ENCODE results near the gene MSI2. TPM values are rescaled to one million over a fixed set of nuclear protein-coding genes. Genes with fewer than 3 reads are reported as not detected.

Gene MSI2
- total and polyA plus RNA-seq, 2 experiments from 2014 or later: 18.9 to 41.8 TPM

DNA sequence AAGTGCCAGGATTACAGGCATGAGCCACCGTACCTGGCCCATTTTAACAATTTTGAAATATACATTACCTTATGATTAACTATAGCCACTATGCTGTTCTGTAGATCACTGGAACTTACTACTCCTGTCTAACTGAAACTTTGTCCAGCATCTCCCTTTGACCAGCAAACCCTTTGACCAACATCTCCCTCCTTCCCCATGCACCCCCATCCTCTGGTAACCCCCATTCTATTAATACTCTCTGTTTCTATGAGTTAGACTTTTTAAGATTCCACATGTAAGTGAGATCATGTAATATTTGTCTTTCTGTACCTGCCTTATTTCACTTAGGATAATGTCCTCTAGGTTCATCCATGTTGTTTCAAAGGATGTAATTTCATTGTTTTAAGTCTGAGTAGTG, 178.0 kb downstream of the MSI2 start (continued):
- TF ChIP-seq, protein P1, sequence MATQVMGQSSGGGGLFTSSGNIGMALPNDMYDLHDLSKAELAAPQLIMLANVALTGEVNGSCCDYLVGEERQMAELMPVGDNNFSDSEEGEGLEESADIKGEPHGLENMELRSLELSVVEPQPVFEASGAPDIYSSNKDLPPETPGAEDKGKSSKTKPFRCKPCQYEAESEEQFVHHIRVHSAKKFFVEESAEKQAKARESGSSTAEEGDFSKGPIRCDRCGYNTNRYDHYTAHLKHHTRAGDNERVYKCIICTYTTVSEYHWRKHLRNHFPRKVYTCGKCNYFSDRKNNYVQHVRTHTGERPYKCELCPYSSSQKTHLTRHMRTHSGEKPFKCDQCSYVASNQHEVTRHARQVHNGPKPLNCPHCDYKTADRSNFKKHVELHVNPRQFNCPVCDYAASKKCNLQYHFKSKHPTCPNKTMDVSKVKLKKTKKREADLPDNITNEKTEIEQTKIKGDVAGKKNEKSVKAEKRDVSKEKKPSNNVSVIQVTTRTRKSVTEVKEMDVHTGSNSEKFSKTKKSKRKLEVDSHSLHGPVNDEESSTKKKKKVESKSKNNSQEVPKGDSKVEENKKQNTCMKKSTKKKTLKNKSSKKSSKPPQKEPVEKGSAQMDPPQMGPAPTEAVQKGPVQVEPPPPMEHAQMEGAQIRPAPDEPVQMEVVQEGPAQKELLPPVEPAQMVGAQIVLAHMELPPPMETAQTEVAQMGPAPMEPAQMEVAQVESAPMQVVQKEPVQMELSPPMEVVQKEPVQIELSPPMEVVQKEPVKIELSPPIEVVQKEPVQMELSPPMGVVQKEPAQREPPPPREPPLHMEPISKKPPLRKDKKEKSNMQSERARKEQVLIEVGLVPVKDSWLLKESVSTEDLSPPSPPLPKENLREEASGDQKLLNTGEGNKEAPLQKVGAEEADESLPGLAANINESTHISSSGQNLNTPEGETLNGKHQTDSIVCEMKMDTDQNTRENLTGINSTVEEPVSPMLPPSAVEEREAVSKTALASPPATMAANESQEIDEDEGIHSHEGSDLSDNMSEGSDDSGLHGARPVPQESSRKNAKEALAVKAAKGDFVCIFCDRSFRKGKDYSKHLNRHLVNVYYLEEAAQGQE (IDR thresholded peaks at IDR 0.05; ENCODE audit: unreplicated experiment): no peak
- TF ChIP-seq, protein P2, sequence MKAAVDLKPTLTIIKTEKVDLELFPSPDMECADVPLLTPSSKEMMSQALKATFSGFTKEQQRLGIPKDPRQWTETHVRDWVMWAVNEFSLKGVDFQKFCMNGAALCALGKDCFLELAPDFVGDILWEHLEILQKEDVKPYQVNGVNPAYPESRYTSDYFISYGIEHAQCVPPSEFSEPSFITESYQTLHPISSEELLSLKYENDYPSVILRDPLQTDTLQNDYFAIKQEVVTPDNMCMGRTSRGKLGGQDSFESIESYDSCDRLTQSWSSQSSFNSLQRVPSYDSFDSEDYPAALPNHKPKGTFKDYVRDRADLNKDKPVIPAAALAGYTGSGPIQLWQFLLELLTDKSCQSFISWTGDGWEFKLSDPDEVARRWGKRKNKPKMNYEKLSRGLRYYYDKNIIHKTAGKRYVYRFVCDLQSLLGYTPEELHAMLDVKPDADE (IDR thresholded peaks at IDR 0.05): no peak
- no peak for TF ChIP-seq EZH2phosphoT487 (IDR thresholded peaks at IDR 0.05; ENCODE audit: unreplicated experiment)
- TF ChIP-seq STAT1 (IDR thresholded peaks at IDR 0.05; ENCODE audit: unreplicated experiment): no peak
- TF ChIP-seq CREB1 (CRISPR knock-in tag; IDR thresholded peaks at IDR 0.05; ENCODE audit: low read depth): no peak

DNA sequence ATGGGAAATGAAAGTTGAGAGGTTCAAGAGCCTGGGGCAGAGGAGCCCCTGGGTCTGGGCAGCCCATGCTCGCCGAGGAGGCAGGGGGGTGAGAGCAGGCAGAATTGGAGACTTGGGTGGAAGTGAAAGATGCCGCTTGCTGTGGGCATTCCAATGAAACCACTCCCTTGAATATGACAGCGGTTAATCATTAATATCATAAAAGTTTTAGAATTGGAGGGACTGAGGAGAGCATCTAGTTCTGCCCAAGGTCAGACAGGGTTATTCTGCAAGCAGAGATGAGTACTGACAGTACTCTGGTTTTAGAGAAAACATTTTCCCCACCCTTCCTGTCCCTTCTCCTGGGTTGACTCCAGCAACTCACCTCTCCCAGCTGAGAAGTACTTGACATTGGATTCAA, 180.2 kb downstream of the MSI2 start:
- no peaks in the 10 kb centered on the region for H3K9me2 ChIP-seq (ENCODE audit: insufficient read depth)
- H3K4me2 ChIP-seq: no peak overlapping the region
- no peaks in the 10 kb centered on the region for H3K27me3 ChIP-seq (ENCODE audit: insufficient read depth)
- H3K79me2 ChIP-seq (replicated peaks; ENCODE audit: insufficient read depth): peaks cover 22% of the 10 kb centered on the region
- no peak for TF ChIP-seq EZH2 (IDR thresholded peaks at IDR 0.05; ENCODE audit: low read depth, unreplicated experiment)
- no peak for TF ChIP-seq POLR2AphosphoS5 (IDR thresholded peaks at IDR 0.05; ENCODE audit: low read depth)
- TF ChIP-seq, protein P3, sequence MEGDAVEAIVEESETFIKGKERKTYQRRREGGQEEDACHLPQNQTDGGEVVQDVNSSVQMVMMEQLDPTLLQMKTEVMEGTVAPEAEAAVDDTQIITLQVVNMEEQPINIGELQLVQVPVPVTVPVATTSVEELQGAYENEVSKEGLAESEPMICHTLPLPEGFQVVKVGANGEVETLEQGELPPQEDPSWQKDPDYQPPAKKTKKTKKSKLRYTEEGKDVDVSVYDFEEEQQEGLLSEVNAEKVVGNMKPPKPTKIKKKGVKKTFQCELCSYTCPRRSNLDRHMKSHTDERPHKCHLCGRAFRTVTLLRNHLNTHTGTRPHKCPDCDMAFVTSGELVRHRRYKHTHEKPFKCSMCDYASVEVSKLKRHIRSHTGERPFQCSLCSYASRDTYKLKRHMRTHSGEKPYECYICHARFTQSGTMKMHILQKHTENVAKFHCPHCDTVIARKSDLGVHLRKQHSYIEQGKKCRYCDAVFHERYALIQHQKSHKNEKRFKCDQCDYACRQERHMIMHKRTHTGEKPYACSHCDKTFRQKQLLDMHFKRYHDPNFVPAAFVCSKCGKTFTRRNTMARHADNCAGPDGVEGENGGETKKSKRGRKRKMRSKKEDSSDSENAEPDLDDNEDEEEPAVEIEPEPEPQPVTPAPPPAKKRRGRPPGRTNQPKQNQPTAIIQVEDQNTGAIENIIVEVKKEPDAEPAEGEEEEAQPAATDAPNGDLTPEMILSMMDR (conservative IDR thresholded peaks at IDR 0.05; ENCODE audit: low read depth in 2 of 2): no peak
- TF ChIP-seq, protein P4, sequence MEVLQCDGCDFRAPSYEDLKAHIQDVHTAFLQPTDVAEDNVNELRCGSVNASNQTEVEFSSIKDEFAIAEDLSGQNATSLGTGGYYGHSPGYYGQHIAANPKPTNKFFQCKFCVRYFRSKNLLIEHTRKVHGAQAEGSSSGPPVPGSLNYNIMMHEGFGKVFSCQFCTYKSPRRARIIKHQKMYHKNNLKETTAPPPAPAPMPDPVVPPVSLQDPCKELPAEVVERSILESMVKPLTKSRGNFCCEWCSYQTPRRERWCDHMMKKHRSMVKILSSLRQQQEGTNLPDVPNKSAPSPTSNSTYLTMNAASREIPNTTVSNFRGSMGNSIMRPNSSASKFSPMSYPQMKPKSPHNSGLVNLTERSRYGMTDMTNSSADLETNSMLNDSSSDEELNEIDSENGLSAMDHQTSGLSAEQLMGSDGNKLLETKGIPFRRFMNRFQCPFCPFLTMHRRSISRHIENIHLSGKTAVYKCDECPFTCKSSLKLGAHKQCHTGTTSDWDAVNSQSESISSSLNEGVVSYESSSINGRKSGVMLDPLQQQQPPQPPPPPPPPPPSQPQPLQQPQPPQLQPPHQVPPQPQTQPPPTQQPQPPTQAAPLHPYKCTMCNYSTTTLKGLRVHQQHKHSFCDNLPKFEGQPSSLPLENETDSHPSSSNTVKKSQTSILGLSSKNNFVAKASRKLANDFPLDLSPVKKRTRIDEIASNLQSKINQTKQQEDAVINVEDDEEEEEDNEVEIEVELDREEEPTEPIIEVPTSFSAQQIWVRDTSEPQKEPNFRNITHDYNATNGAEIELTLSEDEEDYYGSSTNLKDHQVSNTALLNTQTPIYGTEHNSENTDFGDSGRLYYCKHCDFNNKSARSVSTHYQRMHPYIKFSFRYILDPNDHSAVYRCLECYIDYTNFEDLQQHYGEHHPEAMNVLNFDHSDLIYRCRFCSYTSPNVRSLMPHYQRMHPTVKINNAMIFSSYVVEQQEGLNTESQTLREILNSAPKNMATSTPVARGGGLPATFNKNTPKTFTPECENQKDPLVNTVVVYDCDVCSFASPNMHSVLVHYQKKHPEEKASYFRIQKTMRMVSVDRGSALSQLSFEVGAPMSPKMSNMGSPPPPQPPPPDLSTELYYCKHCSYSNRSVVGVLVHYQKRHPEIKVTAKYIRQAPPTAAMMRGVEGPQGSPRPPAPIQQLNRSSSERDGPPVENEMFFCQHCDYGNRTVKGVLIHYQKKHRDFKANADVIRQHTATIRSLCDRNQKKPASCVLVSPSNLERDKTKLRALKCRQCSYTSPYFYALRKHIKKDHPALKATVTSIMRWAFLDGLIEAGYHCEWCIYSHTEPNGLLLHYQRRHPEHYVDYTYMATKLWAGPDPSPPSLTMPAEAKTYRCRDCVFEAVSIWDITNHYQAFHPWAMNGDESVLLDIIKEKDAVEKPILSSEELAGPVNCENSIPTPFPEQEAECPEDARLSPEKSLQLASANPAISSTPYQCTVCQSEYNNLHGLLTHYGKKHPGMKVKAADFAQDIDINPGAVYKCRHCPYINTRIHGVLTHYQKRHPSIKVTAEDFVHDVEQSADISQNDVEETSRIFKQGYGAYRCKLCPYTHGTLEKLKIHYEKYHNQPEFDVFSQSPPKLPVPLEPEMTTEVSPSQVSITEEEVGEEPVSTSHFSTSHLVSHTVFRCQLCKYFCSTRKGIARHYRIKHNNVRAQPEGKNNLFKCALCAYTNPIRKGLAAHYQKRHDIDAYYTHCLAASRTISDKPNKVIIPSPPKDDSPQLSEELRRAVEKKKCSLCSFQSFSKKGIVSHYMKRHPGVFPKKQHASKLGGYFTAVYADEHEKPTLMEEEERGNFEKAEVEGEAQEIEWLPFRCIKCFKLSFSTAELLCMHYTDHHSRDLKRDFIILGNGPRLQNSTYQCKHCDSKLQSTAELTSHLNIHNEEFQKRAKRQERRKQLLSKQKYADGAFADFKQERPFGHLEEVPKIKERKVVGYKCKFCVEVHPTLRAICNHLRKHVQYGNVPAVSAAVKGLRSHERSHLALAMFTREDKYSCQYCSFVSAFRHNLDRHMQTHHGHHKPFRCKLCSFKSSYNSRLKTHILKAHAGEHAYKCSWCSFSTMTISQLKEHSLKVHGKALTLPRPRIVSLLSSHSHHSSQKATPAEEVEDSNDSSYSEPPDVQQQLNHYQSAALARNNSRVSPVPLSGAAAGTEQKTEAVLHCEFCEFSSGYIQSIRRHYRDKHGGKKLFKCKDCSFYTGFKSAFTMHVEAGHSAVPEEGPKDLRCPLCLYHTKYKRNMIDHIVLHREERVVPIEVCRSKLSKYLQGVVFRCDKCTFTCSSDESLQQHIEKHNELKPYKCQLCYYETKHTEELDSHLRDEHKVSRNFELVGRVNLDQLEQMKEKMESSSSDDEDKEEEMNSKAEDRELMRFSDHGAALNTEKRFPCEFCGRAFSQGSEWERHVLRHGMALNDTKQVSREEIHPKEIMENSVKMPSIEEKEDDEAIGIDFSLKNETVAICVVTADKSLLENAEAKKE (CRISPR knock-in tag; IDR thresholded peaks at IDR 0.05): no peak
- TF ChIP-seq NANOG (IDR thresholded peaks at IDR 0.05; ENCODE audit: borderline replicate concordance): no peak
- TF ChIP-seq JUNB (IDR thresholded peaks at IDR 0.05; ENCODE audit: unreplicated experiment): no peak
- no peak for TF ChIP-seq EZH2phosphoT487 (IDR thresholded peaks at IDR 0.05; ENCODE audit: unreplicated experiment)
- no peaks in the 10 kb centered on the region for H3K9me3 Mint-ChIP-seq
- H3F3A ChIP-seq (replicated peaks; ENCODE audit: low read depth): no peaks in the 10 kb centered on the region
- peaks cover 41% of the 10 kb centered on the region for H3K4me1 Mint-ChIP-seq
- H2AFZ ChIP-seq: no peak overlapping the region
- H3K36me3 ChIP-seq (ENCODE audit: insufficient read depth): no peaks in the 10 kb centered on the region
- no peaks in the 10 kb centered on the region for H3K36me3 Mint-ChIP-seq (ENCODE audit: low read depth)
- H3K4me1 ChIP-seq (ENCODE audit: insufficient read depth): peaks cover 26% of the 10 kb centered on the region
- peaks cover 6% of the 10 kb centered on the region for H4K20me1 ChIP-seq (replicated peaks; ENCODE audit: insufficient read depth)
- H3K27ac Mint-ChIP-seq: no peak overlapping the region
- no peak overlapping the region for H3K4me3 ChIP-seq
- ATAC-seq (no peak), DNase-seq (ENCODE audit: low spot score) (no peak)
- no peak overlapping the region for H3K27ac ChIP-seq (ENCODE audit: low read depth)
- H3K4me3 Mint-ChIP-seq: no peak overlapping the region
- H3K27me3 Mint-ChIP-seq (ENCODE audit: insufficient read depth, low read depth, poor library complexity): peaks cover 7% of the 10 kb centered on the region

Data from GM23338 (cell line).